Fibroblast of mammary gland (primary cell): ENCODE measurements around the gene PVALEF.

Experiments used
- DNase-seq: peaks from one replicate; pipeline ENCODE4 v3.0.0-alpha.2; 2010; ENCODE audit warnings: low read depth
- H3K4me3 ChIP-seq: 2 replicates; pipeline ENCODE4 v1.5.1; 2011; ENCODE audit warnings: low read depth, mild to moderate bottlenecking, low read length, moderate library complexity; ENCODE audit not compliant: control insufficient read depth
- TF ChIP-seq, protein P1 (sequence below): conservative IDR thresholded peaks from 2 replicates; pipeline ENCODE4 v1.5.1; 2011; ENCODE audit warnings: low read depth, low read length, inconsistent platforms; ENCODE audit not compliant: control insufficient read depth, insufficient read depth

Gene PVALEF

DNA sequence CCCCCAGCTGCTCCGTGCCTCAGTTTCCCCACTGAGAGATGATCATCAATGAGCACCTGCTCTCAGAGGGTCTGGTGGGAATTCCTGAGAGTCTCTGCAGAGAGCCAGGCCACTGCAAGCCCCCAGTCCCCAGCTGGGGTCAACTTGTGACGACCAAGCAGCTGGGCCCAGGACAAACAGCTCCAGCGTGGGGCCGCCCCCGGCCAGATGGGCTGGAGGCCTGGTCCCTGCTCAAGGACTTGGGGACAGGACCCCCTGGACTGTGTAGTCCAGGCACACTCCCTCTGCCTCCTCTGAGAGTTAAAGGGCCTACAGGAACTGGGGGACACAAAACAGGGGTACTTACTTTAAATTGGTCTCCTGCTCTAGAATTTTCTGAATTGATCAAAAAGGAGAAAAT, 17.3 kb downstream of the PVALEF start:
- DNase-seq, result no peak
- no peak overlapping the region for H3K4me3 ChIP-seq
- TF ChIP-seq, protein P1, sequence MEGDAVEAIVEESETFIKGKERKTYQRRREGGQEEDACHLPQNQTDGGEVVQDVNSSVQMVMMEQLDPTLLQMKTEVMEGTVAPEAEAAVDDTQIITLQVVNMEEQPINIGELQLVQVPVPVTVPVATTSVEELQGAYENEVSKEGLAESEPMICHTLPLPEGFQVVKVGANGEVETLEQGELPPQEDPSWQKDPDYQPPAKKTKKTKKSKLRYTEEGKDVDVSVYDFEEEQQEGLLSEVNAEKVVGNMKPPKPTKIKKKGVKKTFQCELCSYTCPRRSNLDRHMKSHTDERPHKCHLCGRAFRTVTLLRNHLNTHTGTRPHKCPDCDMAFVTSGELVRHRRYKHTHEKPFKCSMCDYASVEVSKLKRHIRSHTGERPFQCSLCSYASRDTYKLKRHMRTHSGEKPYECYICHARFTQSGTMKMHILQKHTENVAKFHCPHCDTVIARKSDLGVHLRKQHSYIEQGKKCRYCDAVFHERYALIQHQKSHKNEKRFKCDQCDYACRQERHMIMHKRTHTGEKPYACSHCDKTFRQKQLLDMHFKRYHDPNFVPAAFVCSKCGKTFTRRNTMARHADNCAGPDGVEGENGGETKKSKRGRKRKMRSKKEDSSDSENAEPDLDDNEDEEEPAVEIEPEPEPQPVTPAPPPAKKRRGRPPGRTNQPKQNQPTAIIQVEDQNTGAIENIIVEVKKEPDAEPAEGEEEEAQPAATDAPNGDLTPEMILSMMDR, result no peak

DNA sequence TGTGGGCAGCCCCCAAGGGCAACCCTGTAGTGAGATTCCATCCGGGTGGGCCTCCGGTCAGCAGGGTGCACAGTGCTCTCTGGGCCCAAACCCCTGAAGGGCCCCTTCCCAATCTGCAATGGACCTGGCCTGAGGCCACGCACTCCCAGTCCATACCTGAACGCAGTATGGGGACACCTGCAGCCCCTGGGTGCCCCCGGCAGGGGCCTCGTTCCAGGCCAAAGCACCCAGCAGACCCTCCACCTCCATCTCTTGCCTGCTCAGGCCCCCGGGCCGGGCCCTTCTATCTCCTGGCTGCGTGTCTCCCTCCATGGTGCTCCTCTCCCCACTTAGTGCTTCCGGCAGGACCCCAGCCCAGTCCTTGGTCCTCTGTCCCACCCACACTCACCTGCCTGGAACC, 18.0 kb downstream of the PVALEF start:
- TF ChIP-seq, protein P1, result no peak
- DNase-seq, result no peak
- no peak overlapping the region for H3K4me3 ChIP-seq

DNA sequence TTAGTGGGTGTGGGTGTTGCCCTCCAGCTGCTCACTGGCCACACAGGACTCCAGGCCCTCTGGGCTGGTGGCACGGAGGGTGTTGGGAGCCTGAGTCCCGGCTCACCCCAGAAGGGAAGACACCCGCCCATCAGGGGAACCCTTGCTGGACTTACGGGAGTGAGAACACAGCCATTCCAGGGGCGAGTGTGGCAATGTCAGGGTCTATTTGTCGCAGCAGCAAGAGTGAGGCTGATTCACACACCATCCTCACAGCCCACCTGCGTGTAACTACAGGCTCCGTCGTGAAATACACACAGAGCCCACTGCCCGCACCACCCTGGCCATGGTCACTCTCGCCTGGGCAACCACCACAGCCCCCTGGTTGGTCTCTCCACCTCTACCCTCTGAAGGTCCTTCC, 18.5 kb downstream of the PVALEF start:
- DNase-seq, result no peak
- TF ChIP-seq, protein P1, result no peak
- H3K4me3 ChIP-seq, result no peak overlapping the region

DNA sequence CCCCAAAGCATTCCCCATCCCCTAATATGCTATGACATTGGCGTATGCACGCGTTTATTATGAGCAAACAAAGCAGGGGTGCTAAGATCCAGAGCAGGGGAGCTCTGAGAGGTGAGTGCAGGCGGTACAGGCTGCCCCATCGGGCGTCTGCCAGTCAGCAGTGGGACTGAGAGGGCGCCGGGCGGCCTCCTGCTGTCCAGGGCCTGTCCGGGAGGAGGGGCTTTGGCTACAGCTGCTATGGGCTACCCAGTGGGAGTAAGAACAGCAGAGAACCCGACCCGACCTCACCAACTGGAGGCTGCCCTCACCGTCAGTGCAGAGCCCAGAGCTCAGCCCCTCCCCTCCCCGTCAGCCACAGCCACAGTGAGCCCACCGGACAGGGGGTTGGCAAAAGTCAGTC, 19.2 kb downstream of the PVALEF start:
- no peak overlapping the region for H3K4me3 ChIP-seq
- TF ChIP-seq, protein P1, result no peak
- no peak for DNase-seq

DNA sequence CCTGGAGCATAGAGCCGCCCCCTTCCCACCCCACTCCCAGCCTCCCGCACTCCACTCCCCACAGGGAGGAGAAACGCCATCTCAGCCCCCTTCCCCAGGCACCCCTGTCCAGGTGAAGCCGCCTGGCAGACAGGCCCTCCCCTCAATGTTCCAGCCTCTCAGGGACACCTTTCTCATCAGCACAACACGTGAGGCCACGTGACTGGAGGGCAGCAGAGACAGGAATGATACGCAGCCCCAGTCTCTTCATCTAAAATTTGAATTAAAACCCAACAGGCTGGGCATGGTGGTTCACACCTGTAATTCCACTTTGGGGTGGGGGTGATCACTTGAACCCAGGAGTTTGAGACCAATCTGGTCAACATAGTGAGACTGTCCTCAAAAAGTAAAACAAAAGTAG, 20.9 kb downstream of the PVALEF start:
- TF ChIP-seq, protein P1, result no peak
- no peak for DNase-seq
- H3K4me3 ChIP-seq, result no peak overlapping the region

DNA sequence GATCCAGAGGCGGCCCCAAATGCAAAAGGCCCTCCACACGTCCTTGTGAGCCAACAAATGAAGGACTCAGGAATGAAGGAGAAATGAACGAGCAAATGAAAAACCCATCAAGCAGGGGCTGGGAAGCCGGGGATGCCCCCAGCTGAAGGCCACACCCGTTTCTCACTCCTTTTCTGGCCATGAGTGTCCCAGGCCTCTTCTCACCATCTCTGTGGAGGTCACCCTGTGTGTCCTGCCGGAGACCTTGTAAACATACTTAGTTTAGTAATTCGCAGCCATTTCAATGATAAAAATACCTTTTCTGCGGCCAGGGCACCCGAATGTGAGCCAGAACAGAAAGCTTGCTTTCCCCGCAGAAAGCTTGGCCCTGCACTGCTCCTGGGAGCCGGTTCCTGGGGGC, 21.8 kb downstream of the PVALEF start:
- DNase-seq, result no peak
- TF ChIP-seq, protein P1, result no peak
- no peak overlapping the region for H3K4me3 ChIP-seq
